ENCODE data around the gene PRKCB. TPM values are rescaled to one million over a fixed set of nuclear protein-coding genes. Genes with fewer than 3 reads are reported as not detected.

The PRKCB gene
- total and polyA plus RNA-seq, 2 of the 8 experiments (the other 6 are each of a cell fraction or from before 2014, with no cell fraction given) = 7.1 to 12.1 TPM

DNA sequence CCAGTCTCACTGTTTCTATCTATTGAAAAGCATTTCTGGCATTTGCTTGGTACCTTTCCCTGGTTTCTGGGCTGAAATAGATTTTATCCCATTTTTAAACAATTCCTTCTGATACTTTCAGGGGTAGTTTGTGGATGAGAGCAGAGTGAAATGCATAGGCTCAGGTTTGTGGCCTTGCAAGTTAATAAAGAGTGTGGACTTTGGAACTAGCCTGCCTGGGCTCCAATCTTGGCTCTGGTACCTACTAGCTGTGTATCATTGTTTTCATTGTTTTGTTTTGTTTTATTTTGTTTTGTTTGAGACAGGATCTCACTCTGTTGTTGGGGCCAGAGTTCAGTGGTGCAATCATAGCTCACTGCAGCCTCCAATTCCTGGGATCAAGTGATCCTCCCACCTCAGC, 175.5 kb downstream of the PRKCB start:
- Histone ChIP-seq H2BK5ac (ENCODE audit: low read depth, low read length) (no peak overlapping the region), H3K56ac (replicated peaks; ENCODE audit: insufficient read length, low read depth, low read length) (no peak overlapping the region), H3K9ac (replicated peaks in 1 of 4; ENCODE audit: extremely low read depth in 1 of 4, low read depth in 3 of 4, low read length in 3 of 4) (no peak overlapping the region), H3K18ac (ENCODE audit: extremely low read depth, low read length) (no peak overlapping the region), H3K4me2 (ENCODE audit: insufficient read depth in 1 of 2, low read depth in 2 of 2, low read length in 2 of 2) (no peak overlapping the region), H3K4me3 (ENCODE audit: extremely low read depth in 1 of 4, insufficient read depth in 2 of 4, low read depth in 3 of 4, low read length in 4 of 4) (no peak overlapping the region), H3K9me3 (ENCODE audit: insufficient read depth in 2 of 2, low read depth in 1 of 2, low read length in 1 of 2) (no peaks in the 10 kb centered on the region), H3K27ac (ENCODE audit: low read depth, low read length) (no peak overlapping the region), H2BK120ac (replicated peaks; ENCODE audit: low read depth, low read length) (no peak overlapping the region), H3K36me3 (ENCODE audit: control insufficient read depth in 2 of 4, insufficient read depth in 4 of 4, low read length in 3 of 4) (no peaks in the 10 kb centered on the region), H3K4ac (replicated peaks; ENCODE audit: insufficient read length, low read depth, low read length) (no peak overlapping the region), H3K23me2 (ENCODE audit: low read depth, low read length) (no peaks in the 10 kb centered on the region), H4K5ac (ENCODE audit: insufficient read length, low read depth, low read length) (no peak overlapping the region), H2AFZ (ENCODE audit: low read length) (no peak overlapping the region), H3K23ac (ENCODE audit: insufficient read length) (no peak overlapping the region), H3K79me1 (ENCODE audit: low read depth, low read length) (no peaks in the 10 kb centered on the region), H4K8ac (ENCODE audit: extremely low read depth, insufficient read depth, low read length) (no peak overlapping the region), H3K14ac (ENCODE audit: insufficient read length) (no peak overlapping the region), H2BK15ac (ENCODE audit: low read length) (no peak overlapping the region), H4K91ac (replicated peaks; ENCODE audit: insufficient read length, low read length) (no peak overlapping the region), H2BK12ac (ENCODE audit: low read depth, low read length) (no peak overlapping the region), H2AK5ac (ENCODE audit: low read depth, low read length) (no peak overlapping the region), H3K27me3 (replicated peaks in 1 of 4; ENCODE audit: control insufficient read depth in 3 of 4, extremely low read depth in 1 of 4, insufficient read depth in 3 of 4, low read length in 3 of 4) (no peaks in the 10 kb centered on the region), H3K79me2 (ENCODE audit: control insufficient read depth in 1 of 2, insufficient read depth in 2 of 2, low read length in 2 of 2) (no peaks in the 10 kb centered on the region), H3K4me1 (replicated peaks in 1 of 4; ENCODE audit: control insufficient read depth in 3 of 4, insufficient read depth in 4 of 4, low read length in 3 of 4) (no peaks in the 10 kb centered on the region), H2BK20ac (ENCODE audit: low read length) (no peak overlapping the region), H4K20me1 (replicated peaks in 1 of 2; ENCODE audit: control insufficient read depth in 1 of 2, insufficient read depth in 2 of 2, low read length in 2 of 2) (no peaks in the 10 kb centered on the region)
- CTCF ChIA-PET (ENCODE audit: partially characterized antibody) = interaction anchor here (1.2 to 7.8 kb wide), 13 partner anchors 10 to 279 kb away, joined by 3 to 52 read pairs (median 10); no protein-coding TSS in a partner anchor
- FAIRE-seq (no peak), DNase-seq (ENCODE audit: low read depth in 1 of 2, low spot score in 2 of 2) (no peak)
- POLR2A ChIA-PET (ENCODE audit: partially characterized antibody) = no interaction called here
- TF ChIP-seq, protein P1, sequence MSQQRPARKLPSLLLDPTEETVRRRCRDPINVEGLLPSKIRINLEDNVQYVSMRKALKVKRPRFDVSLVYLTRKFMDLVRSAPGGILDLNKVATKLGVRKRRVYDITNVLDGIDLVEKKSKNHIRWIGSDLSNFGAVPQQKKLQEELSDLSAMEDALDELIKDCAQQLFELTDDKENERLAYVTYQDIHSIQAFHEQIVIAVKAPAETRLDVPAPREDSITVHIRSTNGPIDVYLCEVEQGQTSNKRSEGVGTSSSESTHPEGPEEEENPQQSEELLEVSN (IDR thresholded peaks at IDR 0.05) = no peak
- TF ChIP-seq KDM4A (IDR thresholded peaks at IDR 0.05; ENCODE audit: low read depth, low read length, severe bottlenecking) (no peak), SIX5 (IDR thresholded peaks at IDR 0.05; ENCODE audit: low read depth, low read length) (no peak), CREB1 (IDR thresholded peaks at IDR 0.05) (no peak), EP300 (IDR thresholded peaks at IDR 0.05; ENCODE audit: borderline replicate concordance in 1 of 2, low read depth in 2 of 2, low read length in 2 of 2) (no peak)
